SK-N-SH (cell line): Measurements from ENCODE around the gene LILRB5.
"Not testable (repeated sequence)": the region's sequence is repeated elsewhere in the genome, so short reads cannot be mapped to it uniquely, and the experiment has no call there.

Source experiments
- CHD2 ChIP-seq: fragments of 150-350 bp; IDR thresholded peaks from 2 replicates; pipeline ENCODE4 v1.6.1; 2018; ENCODE audit warnings: low read length; ENCODE audit not compliant: partially characterized antibody
- EZH2phosphoT487 ChIP-seq: fragments of 200-600 bp; sonication (generic); IDR thresholded peaks from 2 replicates; pipeline ENCODE4 v1.6.1; 2017; ENCODE audit warnings: low read depth, mixed run types, mild to moderate bottlenecking, antibody characterized with exemption, moderate library complexity, borderline replicate concordance
- SIN3A ChIP-seq: IDR thresholded peaks from 2 replicates; pipeline ENCODE4 v1.6.1; 2012; ENCODE audit warnings: low read depth, mild to moderate bottlenecking, low read length, moderate library complexity, borderline replicate concordance
- TF ChIP-seq, protein P1 (sequence below): fragments of 200-600 bp; sonication (generic); IDR thresholded peaks from 2 replicates; pipeline ENCODE4 v1.6.1; 2017; ENCODE audit warnings: antibody characterized with exemption, mild to moderate bottlenecking, moderate library complexity
- TF ChIP-seq, protein P2 (sequence below): IDR thresholded peaks from 2 replicates; pipeline ENCODE4 v1.4.0; 2012; ENCODE audit warnings: low read depth, borderline replicate concordance
- TF ChIP-seq, protein P3 (sequence below): IDR thresholded peaks from 2 replicates; pipeline ENCODE4 v1.6.1; 2012; ENCODE audit warnings: mild to moderate bottlenecking, low read depth, low read length, moderate library complexity

DNA sequence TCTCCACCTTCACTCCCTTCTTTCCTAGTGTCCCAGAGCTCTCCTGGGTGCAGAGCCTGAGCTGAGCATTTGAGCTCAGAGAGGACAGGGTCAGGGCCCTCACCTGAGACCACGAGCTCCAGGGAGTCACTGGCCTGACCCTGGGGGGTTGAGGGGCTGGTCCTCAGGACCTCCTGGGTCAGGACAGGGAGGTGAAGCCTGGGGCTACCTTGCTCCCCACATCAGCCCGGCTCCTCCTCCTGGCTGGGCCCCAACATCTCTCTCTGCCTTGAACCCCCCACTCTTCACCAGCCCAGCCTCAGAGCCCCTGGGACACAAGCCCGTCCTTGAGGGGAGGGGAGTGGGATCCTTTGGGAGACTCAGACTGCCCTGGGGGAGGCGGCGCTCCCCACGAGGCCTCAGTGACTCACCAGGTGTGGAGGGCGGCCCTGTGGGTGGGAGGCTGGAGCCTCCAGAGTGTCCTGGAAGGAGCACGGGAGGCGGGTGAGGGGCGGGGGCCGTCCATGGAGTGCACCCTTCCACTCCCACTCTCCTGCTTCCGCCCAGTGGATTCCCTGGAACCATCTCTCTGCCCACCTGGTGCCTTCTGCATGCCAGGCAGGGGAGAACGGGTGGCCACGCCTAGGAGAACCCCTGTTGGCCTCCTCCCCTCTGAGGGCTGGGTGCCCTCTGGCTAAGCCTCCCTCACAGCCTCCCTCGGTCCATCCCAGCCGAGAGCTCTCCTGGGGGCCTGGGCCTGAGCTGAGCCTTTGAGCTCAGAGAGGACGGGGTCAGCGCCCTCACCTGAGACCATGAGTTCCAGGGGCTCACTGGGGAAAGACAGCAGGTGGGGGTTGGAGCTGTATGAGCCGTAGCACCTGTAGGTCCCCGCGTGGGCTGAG lies 17.3 kb downstream of the LILRB5 start:
- TF ChIP-seq CHD2, EZH2phosphoT487, SIN3A: not testable (repeated sequence)
- TF ChIP-seq, protein P1, sequence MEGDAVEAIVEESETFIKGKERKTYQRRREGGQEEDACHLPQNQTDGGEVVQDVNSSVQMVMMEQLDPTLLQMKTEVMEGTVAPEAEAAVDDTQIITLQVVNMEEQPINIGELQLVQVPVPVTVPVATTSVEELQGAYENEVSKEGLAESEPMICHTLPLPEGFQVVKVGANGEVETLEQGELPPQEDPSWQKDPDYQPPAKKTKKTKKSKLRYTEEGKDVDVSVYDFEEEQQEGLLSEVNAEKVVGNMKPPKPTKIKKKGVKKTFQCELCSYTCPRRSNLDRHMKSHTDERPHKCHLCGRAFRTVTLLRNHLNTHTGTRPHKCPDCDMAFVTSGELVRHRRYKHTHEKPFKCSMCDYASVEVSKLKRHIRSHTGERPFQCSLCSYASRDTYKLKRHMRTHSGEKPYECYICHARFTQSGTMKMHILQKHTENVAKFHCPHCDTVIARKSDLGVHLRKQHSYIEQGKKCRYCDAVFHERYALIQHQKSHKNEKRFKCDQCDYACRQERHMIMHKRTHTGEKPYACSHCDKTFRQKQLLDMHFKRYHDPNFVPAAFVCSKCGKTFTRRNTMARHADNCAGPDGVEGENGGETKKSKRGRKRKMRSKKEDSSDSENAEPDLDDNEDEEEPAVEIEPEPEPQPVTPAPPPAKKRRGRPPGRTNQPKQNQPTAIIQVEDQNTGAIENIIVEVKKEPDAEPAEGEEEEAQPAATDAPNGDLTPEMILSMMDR, result not testable (repeated sequence)
- TF ChIP-seq, protein P2, sequence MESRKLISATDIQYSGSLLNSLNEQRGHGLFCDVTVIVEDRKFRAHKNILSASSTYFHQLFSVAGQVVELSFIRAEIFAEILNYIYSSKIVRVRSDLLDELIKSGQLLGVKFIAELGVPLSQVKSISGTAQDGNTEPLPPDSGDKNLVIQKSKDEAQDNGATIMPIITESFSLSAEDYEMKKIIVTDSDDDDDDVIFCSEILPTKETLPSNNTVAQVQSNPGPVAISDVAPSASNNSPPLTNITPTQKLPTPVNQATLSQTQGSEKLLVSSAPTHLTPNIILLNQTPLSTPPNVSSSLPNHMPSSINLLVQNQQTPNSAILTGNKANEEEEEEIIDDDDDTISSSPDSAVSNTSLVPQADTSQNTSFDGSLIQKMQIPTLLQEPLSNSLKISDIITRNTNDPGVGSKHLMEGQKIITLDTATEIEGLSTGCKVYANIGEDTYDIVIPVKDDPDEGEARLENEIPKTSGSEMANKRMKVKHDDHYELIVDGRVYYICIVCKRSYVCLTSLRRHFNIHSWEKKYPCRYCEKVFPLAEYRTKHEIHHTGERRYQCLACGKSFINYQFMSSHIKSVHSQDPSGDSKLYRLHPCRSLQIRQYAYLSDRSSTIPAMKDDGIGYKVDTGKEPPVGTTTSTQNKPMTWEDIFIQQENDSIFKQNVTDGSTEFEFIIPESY, result not testable (repeated sequence)
- TF ChIP-seq, protein P3, sequence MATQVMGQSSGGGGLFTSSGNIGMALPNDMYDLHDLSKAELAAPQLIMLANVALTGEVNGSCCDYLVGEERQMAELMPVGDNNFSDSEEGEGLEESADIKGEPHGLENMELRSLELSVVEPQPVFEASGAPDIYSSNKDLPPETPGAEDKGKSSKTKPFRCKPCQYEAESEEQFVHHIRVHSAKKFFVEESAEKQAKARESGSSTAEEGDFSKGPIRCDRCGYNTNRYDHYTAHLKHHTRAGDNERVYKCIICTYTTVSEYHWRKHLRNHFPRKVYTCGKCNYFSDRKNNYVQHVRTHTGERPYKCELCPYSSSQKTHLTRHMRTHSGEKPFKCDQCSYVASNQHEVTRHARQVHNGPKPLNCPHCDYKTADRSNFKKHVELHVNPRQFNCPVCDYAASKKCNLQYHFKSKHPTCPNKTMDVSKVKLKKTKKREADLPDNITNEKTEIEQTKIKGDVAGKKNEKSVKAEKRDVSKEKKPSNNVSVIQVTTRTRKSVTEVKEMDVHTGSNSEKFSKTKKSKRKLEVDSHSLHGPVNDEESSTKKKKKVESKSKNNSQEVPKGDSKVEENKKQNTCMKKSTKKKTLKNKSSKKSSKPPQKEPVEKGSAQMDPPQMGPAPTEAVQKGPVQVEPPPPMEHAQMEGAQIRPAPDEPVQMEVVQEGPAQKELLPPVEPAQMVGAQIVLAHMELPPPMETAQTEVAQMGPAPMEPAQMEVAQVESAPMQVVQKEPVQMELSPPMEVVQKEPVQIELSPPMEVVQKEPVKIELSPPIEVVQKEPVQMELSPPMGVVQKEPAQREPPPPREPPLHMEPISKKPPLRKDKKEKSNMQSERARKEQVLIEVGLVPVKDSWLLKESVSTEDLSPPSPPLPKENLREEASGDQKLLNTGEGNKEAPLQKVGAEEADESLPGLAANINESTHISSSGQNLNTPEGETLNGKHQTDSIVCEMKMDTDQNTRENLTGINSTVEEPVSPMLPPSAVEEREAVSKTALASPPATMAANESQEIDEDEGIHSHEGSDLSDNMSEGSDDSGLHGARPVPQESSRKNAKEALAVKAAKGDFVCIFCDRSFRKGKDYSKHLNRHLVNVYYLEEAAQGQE, result not testable (repeated sequence)
